Eye (tissue), 1 donor: ENCODE data around the gene GFI1.
A peak's percentile ranks its signal among the peaks of the same experiment; 100 is the strongest.
"Not testable (repeated sequence)": the region's sequence is repeated elsewhere in the genome, so short reads cannot be mapped to it uniquely, and the experiment has no call there.

Experiments used
- DNase-seq: peaks from one replicate; pipeline ENCODE4 v3.0.0-alpha.2; 2015

The GFI1 gene

GRCh38 chr1:92486251-92487077, at the start of gene GFI1:
GFI1 (minus strand) TSS chr1:92486925; CDS start chr1:92483487, 3,438 bp downstream.
- DNase-seq = peak; percentile 40

DNA sequence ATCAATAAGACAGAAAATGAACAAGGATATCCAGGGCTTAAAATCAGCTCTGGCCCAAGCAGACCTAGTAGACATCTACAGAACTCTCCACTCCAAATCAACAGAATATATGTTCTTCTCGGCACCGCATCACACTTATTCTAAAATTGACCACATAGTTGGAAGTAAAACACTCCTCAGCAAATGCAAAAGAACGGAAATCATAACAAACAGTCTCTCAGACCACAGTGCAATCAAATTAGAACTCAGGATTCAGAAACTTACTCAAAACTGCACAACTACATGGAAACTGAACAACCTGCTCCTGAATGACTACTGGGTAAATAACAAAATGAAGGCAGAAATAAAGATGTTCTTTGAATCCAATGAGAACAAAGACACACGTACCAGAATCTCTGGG, 45.6 kb upstream of the GFI1 start:
- DNase-seq = not testable (repeated sequence)

DNA sequence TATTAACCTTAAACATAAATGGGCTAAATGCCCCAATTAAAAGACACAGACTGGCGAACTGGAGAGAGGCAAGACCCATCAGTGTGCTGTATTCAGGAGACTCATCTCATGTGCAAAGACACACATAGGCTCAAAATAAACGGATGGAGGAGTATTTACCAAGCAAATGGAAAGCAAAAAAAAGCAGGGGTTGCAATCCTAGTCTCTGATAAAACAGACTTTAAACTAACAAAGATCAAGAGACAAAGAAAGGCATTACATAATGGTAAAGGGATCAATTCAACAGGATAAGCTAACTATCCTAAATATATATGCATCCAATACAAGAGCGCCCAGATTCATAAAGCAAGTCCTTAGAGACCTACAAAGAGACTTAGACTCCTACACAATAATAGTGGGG, 45.2 kb upstream of the GFI1 start:
- not testable (repeated sequence) for DNase-seq

DNA sequence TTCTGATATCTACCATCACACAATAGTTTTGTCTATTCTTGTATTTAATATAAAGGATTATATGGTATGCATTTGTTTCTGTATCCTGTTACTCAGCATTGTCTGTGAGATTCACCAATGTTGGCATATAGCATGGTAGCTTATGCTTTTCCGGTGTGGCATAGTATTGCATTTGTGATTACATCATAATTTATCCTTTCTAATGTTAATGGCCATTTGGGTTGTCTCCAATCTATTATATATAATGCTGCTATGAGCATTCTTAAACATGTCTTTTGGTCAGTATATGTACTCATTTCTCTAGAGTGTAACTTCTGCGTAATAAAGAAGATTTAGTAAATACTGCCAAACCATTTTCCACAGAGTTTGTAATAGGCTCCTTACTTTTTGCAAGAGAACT, 40.9 kb upstream of the GFI1 start:
- no peak for DNase-seq

- DNase-seq = not testable (repeated sequence)
Observed at GRCh38 chr1:92524944-92525590, 38.3 kb upstream of the GFI1 start.

DNA sequence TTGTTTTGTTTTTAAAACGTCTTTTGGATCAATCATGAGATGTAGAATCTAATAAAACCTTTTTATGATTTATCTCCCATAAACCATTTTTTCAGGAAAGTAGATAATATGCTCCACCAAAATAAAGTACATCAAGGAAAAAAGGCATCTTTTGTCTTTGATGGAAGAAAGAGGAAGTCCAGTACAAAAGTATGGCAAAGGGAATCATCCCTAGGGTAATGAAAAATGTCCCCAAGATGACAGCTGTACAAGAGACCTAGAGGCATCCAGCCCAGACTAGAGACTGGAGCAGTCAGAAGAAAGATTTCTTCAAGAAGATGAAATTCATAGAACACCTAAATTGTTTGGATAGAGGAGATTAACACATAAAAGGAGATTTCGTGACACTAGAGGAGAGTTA, 32.3 kb upstream of the GFI1 start:
- DNase-seq = no peak

DNA sequence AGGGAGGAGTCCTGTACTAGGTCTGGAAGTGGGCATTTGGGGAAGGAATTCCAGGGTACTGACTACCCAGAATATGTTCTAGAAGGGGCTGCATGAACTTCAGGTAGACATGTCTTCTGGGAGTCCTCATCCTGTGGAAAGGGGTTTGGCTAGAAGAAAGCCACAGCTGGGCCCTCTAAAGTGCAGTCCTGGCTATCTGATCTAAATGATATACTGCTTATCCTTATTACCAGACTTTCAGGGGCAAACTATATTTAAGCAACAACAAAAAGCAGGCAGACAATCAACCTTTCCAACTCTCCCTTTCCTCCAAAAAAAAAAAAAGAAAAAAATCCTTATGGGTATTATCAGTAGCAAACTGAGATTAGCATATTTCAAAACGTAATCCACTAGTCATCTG, 29.8 kb upstream of the GFI1 start:
- DNase-seq = no peak

DNA sequence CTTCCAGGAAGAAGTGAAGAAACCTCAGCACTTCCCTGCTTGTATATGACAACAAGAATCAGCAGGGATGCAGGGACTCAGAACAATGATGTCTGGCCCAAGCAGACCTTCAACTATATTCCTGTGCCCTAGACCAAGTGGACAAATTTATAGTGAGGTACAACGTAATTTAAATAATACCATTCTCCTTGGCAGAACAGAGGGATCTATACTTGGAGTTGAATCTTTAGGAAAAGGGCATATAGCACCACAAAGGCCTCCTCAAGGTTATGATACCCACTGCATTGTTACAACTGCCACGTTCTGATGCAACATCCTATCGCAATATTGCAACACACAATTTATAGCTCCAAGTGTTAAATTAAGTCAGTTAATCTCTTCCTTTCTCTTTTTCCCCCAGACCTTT, 29.1 kb upstream of the GFI1 start:
- DNase-seq = no peak

DNA sequence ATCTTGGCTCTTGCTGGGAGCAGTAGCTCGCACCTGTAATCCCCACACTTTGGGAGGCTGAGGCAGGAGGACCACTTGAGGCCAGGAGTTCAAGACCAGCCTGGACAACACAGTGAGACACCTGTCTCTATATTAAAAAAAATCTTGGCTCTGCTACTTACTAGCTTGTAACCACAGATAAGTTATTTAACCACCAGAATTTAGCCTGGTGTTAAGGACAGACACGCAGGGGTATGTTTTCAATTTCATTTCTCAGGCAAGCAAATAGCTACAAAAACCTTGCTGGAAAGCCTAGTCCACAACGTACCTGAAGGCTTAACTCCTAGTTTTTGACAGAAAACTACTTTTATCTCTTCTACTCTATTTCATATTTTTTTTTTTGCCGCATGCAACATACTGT, 24.8 kb upstream of the GFI1 start:
- no peak for DNase-seq

- DNase-seq = no peak
Observed at GRCh38 chr1:92509619-92510018, 22.9 kb upstream of the GFI1 start.

DNA sequence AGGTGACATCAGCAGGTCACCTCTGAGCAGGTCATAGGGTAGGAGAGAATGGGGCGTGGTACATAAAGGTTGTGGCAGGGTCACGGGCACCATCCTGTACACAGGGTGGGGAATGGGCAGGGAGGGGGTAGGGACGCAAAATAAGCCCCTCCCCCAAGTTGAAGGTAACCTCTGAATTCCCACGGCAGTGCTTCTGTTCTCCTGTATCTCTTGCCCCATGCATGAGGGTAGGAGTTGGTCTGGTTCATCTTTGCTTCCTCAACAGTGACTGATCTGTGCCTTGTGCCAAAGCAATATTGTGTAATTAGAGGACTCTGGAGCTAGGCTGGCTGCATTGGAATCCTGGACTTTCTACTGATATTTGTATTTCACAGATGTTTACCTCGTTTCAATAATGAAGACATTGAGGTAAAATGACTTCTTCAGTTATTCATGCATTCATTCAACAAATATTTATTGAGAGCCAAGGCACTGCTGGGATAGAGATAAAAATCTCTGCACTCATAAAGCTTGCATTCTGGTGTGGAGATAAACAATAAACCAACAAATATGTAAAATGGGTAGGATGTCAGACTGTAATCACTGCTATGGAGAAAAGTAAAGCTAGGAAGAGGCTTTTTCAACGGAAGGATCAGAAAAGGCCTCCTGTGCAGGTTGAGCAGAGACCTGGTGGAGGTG, 18.4 kb upstream of the GFI1 start:
- no peak for DNase-seq

DNA sequence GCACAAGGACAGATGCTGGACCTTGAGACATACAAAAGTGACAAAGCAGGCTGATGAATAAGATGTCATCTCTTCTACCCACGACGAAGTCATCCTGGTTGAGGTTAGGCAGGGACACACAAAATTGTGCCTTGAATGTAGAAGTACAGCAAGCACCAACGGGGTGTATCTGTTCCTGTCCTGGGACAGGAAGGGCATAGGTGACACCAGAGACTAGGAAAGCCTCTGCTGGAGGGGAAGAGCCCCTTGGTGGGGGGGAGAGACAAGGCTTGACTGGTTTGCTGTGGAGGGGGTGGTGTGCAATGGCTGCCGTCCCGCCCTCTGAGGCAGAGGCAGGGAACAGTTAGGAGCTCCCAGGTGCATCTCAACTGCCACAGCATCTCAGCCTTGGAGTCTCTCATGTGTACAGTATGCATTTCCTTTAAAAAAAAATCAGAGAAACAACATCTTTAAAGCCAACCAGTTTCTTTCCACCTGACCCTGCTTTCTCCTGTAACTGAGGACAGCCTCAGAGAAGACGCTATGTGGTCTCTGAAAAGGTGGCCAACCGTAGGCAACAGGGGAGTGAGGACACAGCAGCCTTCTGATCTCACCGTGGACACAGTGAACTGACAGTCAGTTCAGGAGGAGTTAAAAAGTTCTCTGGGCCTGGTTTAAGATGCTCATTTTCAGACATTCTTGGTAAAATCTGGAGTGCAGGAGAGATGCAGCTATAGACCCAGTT, 17.7 kb upstream of the GFI1 start:
- no peak for DNase-seq

GRCh38 chr1:92503926-92504285, 17.2 kb upstream of the GFI1 start:
- DNase-seq = no peak

- no peak for DNase-seq
Observed at GRCh38 chr1:92503043-92503925, 16.6 kb upstream of the GFI1 start.

DNA sequence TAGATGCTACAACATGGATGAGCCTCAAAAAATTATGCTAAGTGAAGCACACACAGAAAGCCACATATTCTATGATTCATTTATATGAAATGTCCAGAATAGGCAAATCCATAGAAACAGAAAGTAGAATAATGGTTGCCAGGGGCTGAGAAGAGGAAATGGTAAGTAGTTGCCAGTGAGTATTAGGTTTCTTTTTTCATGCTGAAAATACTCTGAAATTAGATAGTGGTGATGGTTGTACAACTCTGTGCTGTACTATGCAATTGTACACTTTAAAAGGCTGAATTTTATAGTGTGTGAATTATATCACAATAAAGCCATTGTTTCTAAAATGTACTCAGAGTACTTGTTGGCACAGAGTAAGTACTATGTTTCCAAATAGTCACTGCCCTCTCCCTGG, 15.5 kb upstream of the GFI1 start:
- DNase-seq = no peak

- DNase-seq = no peak
Observed at GRCh38 chr1:92500552-92500951, 13.8 kb upstream of the GFI1 start.

- no peak for DNase-seq
Observed at GRCh38 chr1:92495392-92496063, 8.8 kb upstream of the GFI1 start.

DNA sequence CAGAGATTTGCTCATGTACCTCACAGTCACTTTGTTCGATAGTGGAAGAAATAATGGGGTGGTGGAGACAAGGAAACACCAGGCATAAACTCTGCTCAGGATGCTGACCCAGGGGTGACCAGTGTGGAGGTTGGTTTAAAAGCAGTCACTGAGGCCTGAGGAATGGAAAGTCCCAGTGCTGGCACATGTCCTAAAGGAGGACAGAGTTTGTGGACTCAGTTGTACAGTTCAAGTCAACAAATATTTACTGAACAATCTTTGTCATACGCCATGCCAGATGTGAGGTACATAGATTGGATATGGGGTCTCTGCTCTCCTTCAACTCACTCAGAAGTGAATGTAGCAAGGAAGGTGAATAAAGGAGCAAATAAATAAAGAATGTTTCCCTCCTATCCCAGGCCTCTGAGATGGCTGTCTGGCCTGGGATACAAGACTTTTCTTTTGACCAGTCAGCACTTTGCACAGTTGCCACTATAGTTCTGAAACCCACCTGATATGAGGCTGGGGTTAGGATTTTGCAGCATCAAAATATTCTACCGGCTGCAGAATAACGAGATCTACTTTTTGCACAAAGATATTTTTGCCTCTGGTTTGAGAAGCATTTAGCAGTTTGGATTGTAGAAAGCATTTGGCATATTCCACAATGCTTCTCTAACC, 7.9 kb upstream of the GFI1 start:
- no peak for DNase-seq

DNA sequence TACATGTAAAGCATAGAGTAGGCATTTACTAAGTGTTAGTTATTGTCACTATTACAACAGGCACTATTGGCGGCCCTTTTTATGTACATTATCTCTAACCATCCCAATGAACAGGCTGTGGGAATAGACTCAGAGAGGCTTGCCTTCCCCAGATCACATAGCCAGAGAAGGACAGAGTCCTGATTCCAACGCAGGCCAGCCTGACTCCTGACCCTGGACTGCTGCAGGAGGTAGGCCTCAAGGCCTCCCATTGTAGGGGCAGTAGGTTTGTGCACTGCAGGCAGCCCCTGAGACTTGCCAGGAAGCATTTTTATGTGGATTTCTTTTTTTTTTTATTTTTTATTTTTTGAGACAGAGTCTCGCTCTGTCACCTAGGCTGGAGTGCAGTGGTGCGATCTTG, 6.4 kb upstream of the GFI1 start:
- no peak for DNase-seq

DNA sequence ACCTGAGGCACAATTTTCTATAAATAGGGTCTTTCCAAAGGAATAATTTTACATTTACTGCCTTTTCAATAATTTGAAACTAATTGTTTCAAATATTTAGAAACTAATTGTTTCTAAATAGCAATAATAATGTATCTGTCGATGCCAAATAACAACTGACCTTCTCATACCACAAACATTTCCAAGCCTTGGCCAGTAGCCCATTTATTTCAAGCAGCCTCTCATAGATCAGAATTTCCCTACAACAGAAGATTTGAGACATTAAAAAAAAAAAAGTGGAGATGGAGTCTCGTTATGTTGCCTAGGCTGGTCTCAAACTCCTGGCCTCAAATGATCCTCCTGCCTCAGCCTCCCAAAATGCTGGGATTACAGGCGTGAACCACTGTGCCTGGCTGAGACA, 2.1 kb upstream of the GFI1 start:
- no peak for DNase-seq

- no peak for DNase-seq
Observed at GRCh38 chr1:92488416-92488815, 1.7 kb upstream of the GFI1 start.
